GM12878 (cell line): Measurements from ENCODE around the gene MMRN1.

Source experiments
- BCLAF1 ChIP-seq: fragments of 450-650 bp; IDR thresholded peaks from 2 replicates; pipeline ENCODE4 v1.6.1; 2017; ENCODE audit warnings: antibody characterized with exemption, mild to moderate bottlenecking, moderate library complexity
- BMI1 ChIP-seq: fragments of 450-650 bp; IDR thresholded peaks from 2 replicates; pipeline ENCODE4 v1.6.1; 2016; ENCODE audit warnings: mild to moderate bottlenecking, moderate library complexity, borderline replicate concordance
- EED ChIP-seq: sonication (generic); IDR thresholded peaks from 2 replicates; pipeline ENCODE4 v1.6.1; 2016; ENCODE audit warnings: antibody characterized with exemption, low read depth
- EP300 ChIP-seq, 2 experiments: fragments of 150-350 bp in 1 of 2; IDR thresholded peaks; 2 replicates each; pipeline ENCODE4 v1.6.1; 2011 to 2012; ENCODE audit warnings: low read depth in 2 of 2, low read length in 2 of 2, borderline replicate concordance in 1 of 2, improper control_type of control experiment in 1 of 2, inconsistent platforms in 1 of 2; ENCODE audit not compliant: control insufficient read depth in 1 of 2
- FOXM1 ChIP-seq: IDR thresholded peaks from 2 replicates; pipeline ENCODE4 v1.6.1; 2012; ENCODE audit warnings: low read depth, mild to moderate bottlenecking, inconsistent platforms, low read length, moderate library complexity
- NR2F1 ChIP-seq: fragments of 450-650 bp; conservative IDR thresholded peaks from 2 replicates; pipeline ENCODE4 v1.6.1; 2017; ENCODE audit warnings: mild to moderate bottlenecking
- POLR2A ChIP-seq: IDR thresholded peaks from 2 replicates; pipeline ENCODE4 v1.6.1; 2011; ENCODE audit warnings: low read depth, mild to moderate bottlenecking, low read length
- SIN3A ChIP-seq: IDR thresholded peaks from 2 replicates; pipeline ENCODE4 v1.6.1; 2012; ENCODE audit warnings: low read depth, low read length, improper control_type of control experiment
- YY1 ChIP-seq: IDR thresholded peaks from 2 replicates; pipeline ENCODE4 v1.6.1; 2011; ENCODE audit warnings: low read depth, mild to moderate bottlenecking, low read length
- ZBTB4 ChIP-seq: fragments of 450-650 bp; formaldehyde crosslinking; IDR thresholded peaks from 2 replicates; pipeline ENCODE4 v1.4.0; 2022; ENCODE audit warnings: mild to moderate bottlenecking, moderate library complexity
- TF ChIP-seq, protein P1 (sequence below), 3 experiments: IDR thresholded peaks in 2 of 3; conservative IDR thresholded peaks in 1 of 3; 2 replicates each; pipeline ENCODE4 v1.5.1; 2011; ENCODE audit warnings: low read depth in 3 of 3, low read length in 3 of 3, mild to moderate bottlenecking in 3 of 3, control low read depth in 2 of 3, moderate library complexity in 2 of 3, inconsistent platforms in 1 of 3, mixed read lengths in 1 of 3; ENCODE audit not compliant: control insufficient read depth in 2 of 3, insufficient read depth in 1 of 3; ENCODE audit errors: extremely low read depth in 1 of 3

- TF ChIP-seq, protein P1, sequence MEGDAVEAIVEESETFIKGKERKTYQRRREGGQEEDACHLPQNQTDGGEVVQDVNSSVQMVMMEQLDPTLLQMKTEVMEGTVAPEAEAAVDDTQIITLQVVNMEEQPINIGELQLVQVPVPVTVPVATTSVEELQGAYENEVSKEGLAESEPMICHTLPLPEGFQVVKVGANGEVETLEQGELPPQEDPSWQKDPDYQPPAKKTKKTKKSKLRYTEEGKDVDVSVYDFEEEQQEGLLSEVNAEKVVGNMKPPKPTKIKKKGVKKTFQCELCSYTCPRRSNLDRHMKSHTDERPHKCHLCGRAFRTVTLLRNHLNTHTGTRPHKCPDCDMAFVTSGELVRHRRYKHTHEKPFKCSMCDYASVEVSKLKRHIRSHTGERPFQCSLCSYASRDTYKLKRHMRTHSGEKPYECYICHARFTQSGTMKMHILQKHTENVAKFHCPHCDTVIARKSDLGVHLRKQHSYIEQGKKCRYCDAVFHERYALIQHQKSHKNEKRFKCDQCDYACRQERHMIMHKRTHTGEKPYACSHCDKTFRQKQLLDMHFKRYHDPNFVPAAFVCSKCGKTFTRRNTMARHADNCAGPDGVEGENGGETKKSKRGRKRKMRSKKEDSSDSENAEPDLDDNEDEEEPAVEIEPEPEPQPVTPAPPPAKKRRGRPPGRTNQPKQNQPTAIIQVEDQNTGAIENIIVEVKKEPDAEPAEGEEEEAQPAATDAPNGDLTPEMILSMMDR (IDR thresholded peaks at IDR 0.05 in 2 of 3, conservative IDR thresholded peaks at IDR 0.05 in 1 of 3; ENCODE audit: control insufficient read depth in 2 of 3, extremely low read depth in 1 of 3, insufficient read depth in 1 of 3, low read depth in 3 of 3, low read length in 3 of 3), result no peak
- TF ChIP-seq YY1 (no peak), FOXM1 (no peak), NR2F1 (no peak), BCLAF1 (no peak), POLR2A (no peak), SIN3A (no peak), ZBTB4 (CRISPR knock-in tag) (no peak), EED (no peak), BMI1 (no peak), EP300 (IDR thresholded peaks at IDR 0.05; ENCODE audit: borderline replicate concordance in 1 of 2, control insufficient read depth in 1 of 2, low read depth in 2 of 2, low read length in 2 of 2) (no peak)
These were observed 23.4 kb upstream of the MMRN1 start for GRCh38 chr4:89871211-89871610.
